Kidney glomerular epithelial cell (primary cell): ENCODE measurements around the gene MED16.
"Not testable (repeated sequence)": the region's sequence is repeated elsewhere in the genome, so short reads cannot be mapped to it uniquely, and the experiment has no call there.

ENCODE experiments used
- DNase-seq: peaks from one replicate; lab custom pipeline; 2025; lab: John Stamatoyannopoulos, UW

The MED16 gene

DNA sequence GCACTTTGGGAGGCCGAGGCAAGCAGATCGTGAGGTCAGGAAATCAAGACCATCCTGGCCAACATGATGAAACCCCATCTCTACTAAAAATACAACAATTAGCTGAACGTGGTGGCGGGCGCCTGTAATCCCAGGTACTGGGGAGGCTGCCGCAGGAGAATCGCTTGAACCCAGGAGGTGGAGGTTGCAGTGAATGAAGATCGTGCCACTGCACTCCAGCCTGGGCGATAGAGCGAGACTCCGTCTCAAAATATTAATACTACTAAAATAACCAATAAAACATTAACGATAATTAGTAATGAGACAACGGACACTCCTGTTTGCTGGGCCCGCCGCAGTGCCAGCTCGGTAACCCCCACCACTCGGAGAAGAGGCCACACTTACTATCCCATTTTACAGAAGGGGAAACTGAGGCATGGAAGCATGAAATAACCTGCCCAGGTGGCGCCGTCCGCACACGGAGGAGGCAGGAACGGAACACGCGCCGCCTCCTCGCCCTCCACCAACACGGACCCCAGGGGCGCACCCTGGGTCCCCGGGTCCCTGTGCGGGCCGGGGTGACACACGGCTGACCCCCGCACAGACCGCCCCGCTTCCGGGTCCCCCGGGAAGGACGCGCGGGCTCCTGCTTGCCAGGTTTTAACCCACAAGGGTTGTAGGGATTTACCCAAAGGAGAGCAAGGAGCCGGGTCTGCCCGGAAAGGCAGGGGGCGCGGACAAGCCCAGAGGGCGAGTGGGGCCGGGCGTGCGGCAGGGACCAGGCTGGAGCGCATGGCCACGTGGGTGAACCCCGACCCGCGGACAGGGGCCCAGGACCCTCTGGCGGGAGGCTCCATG lies 18.4 kb upstream of the MED16 start:
- no peak for DNase-seq

DNA sequence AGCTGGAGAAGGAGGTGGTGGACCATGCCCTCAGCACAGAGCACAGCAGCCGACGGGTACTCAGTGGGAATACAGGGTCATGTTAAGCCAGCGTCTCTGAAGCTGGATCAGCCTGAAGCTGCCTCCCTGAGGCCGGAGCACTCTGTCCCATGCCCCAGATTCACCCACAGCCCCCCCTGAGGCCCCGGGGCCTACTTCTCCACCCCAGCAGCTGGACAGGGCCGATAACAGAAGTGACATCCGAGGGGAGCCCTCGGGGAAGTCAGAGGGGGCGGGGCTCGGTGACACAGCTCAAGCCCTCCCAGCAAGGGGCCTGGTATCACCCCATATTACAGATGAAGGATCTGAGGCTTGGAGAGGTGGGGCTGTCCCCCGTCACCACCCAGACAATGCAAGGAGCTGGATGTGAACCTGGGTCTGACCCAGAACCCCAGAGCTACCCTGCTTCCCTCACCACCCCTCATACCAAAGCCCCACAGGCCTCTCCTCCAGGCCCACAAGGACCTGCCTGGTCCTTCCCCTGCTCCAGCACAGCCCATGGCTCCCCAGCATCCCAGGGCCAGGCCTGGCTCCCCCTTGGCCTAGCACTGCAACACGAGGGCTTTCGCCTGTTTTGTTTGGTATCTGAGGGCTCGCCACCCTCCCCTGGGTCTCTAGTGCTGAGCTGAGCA lies 14.3 kb upstream of the MED16 start:
- DNase-seq: no peak

DNA sequence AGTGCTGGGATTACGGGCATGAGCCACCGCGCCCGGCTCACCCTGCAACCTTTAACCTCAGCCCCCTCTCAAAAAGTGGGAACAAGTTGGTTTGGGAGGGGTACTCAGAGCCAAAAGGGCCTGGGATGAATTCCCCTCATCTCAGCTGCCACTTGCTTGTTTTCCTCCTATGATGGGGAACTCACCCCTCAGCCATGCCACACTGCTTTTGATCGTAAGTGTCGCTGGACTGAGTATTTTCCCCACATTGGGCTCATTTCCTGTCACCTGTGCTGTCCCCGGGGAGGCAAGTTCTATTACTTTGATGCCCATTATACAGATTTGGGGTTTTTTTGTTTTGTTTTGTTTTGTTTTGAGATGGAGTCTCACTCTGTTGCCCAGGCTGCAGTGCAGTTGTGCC lies 13.5 kb upstream of the MED16 start:
- no peak for DNase-seq

DNA sequence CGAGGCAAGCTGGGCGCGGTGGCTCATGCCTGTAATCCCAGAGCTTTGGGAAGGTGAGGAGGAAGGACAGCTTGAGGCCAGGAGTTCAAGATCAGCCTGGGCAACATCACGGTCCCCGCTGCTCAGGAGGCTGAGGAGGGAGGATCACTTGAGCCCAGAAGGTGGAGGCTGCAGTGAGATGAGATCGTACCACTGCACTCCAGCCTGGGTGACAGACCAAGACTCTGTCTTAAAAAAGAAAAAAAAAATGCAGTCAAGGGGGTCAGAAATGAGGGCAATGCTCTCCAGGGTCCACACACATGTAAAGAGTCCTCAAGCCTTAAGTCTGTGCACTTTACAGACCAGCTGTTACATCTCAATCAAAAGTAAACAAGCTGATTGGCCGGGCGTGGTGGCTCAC lies 11.6 kb upstream of the MED16 start:
- DNase-seq: no peak

DNA sequence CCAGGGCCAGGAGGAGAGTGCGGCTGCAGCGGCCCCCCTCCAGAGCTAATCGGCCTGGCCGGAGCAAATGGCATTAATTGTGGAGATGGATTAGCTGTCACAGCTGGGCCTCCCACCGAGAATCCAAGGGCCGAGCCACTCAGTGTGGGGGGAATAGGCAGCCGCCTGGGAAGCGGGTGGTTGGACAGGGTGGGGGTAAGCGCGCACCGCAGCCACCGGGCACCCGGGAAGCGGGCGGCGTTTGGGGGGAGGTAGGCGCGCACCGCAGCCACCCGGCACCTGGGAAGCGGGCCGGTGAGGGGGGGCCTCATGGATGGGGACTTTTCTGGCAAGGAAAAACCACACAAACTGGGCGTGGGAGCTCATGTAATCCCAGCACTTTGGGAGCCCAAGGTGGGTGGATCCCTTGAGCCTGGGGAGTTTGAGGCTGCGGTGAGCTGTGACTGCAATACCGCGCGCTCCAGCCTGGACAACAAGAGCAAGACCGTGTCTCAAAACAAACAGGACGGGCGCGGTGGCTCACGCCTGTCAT lies 10.3 kb upstream of the MED16 start:
- DNase-seq: no peak

DNA sequence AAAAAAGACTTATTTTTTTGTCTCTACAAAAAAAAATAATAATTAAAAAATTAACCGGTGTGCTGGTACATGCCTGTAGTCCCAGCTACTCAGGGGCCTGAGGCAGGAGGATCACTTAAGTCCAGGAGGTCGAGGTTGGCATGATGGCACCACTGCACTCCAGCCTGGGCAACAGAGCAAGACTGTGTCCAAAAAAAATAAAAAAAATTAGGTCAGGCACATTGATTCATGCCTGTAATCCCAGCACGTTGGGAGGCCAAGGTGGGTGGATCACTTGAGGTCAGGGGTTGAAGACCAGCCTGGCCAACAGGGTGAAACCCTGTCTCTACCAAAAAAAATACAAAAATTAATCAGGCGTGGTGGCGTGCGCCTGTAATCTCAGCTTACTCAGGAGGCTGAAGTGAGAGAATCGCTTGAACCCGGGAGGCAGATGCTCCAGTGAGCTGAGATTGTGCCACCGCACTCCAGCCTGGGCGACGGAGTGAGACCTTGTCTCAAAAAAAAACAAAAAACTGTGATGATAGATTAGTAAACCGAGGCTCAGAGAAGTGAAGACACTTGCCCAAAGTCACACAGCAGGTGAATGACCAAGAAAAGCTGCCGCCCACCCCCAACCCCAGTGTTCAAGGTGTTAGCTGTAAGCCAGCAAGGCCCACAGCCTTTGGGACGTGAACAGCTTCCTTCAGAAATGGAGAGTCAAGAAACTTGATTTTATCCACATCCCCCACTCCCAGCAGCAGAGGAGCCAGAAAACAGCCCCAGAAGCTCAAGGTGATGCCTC lies 9.6 kb upstream of the MED16 start:
- DNase-seq: no peak

DNA sequence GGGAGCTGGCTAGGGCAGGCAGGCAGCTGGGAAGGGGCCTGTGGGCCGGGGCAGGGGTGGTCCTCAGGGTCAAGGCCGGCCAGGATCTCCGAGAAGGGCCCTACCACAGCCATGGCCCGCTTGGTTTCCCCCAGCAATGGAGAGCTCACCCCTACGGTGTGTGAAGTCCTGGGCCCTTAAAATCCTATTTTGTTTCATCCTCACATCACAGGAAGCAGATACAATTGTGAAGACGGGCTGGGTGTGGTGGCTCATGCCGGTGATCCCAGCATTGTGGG lies 9.0 kb upstream of the MED16 start:
- no peak for DNase-seq

DNA sequence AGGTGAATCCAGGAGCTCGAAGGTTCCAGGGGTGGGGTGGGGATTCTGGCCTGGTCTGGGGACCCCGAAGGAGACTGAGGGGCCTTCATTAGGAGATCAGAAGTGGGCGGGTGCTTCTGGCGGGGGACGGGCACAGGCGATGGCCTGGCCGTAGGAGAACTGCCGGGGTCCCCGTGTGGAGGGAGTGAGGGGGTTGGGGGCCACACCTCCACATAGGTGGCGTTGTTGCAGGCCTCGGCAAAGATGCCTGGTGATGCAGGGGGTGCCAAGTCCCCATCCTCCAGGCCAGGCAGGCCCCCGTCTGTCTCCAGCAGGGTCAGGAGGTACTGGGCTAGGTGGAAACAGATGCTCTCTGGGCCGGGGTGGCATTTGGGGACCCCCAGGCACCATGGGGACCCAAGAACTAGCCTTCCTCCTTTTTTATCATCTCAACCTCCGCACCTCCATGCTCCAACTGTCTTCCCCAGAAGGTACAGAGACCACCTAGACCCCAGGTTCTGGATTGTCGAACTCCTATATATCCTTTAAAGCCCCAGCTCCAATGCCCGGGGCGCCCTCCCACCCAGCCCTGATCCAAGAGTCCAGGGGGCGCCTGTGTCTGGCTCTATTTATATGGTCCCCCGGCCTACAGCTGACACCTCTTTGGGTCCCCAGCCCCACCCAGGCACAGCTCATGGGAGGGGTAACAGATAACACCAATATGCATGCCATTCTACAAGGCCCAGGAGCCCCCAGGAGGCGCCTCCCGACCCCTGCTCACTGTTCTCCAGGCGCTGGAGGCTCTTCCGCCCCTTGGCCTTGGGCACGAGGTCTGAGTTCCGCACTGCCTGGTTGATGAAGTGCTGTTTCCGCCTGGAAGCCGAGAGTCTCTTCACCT lies 8.5 kb upstream of the MED16 start:
- no peak for DNase-seq

DNA sequence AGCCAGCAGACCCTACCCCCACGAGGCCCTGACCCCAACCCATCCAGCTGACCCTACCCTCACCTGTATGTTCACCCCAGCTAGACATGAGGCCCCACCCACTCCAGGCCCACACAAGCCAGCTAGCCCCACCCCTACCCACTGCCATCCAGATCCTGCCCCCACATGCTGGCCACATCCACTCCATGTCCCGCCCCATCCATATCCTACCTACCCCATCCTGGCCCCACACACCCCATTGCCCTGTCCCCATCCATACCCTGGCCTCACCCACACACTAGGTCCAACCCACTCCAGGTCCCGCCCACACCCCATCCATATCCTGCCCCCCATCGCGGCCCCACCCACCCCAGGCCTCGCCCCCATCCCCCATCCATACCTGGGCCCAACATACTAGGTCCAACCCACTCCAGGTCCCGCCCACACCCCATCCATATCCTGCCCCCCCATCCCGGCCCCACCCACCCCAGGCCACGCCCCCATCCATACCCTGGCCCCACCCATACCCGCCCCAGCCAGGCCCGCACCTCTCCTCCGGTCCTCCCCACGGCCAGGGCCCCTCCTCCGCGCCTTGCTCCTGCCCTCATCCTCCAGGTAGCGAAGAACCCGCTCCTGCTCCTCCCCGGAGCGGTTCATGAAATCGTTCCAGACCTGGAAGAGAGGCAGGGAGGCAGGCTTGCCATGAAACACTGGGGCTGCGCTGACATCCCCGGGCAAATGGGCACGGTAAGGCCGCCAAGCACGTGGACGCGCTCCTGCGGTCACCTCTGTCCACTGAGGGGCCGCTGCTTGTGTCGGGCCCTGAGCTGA lies 7.5 kb upstream of the MED16 start:
- DNase-seq: no peak

DNA sequence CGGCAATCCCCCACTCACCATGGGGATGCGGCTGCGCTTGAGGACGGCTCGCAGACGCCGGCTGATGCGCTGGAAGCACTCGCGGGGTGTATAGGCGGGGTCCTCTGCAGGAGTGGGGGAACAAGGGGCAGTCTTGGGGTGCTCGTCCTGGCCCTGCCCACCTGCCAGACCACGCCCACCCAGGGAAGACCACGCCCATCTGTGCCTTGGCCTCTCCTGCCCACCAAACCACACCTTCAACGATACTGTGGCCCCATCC lies 7.0 kb upstream of the MED16 start:
- no peak for DNase-seq

DNA sequence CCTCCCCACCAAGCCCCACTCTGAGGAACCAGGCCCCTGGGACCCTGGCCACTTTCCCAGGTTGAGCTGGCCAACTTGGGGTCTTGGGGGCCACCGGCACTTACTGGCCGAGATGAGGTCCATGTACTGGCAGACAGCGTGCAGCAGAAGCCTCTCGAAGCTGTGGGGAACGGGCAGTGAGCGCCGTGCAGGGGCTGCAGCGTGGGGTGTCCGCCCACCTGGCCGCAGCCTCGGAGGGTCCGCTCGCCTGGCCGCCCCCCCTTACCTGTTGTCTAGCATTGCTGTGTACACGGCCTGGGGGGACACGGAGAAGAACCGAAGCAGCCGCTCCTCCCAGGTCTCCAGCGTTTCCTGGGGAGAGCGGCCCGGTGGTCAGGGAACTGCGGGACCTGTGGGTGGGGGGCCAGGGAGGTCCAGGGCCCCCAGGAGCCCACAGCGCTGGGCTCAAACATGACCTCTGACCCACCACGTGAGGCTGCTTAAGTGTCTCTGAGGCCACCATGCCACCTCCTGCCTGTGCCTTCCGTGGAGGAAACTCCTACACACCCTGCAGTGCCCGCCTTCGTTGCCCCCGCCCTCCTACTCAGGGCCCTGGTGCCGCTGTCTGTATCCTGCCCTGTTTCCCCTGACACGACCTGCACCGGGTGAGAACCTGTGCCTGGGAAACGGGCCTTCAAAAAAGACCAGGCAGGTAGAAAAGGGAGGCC lies 6.5 kb upstream of the MED16 start:
- DNase-seq: no peak

DNA sequence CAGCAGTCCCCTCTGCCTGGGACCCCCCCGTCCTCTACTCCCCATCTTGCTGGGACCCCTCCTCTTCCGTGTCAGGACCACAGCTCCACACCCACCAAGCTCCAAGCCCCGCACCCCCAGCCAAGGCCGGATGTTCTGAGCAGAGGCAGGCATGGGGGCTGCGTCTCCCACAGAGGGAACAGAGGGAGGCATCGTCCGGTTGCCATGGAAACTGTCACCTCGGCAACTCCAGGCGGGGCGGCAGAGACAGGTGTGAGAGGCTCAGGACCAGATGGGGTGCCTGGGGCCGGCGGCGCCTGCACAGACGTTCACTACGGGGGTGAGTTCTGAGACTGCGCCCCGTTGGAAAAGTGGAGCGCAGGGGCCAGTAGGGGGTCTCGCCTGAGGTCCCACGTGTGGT lies 5.7 kb upstream of the MED16 start:
- no peak for DNase-seq

DNA sequence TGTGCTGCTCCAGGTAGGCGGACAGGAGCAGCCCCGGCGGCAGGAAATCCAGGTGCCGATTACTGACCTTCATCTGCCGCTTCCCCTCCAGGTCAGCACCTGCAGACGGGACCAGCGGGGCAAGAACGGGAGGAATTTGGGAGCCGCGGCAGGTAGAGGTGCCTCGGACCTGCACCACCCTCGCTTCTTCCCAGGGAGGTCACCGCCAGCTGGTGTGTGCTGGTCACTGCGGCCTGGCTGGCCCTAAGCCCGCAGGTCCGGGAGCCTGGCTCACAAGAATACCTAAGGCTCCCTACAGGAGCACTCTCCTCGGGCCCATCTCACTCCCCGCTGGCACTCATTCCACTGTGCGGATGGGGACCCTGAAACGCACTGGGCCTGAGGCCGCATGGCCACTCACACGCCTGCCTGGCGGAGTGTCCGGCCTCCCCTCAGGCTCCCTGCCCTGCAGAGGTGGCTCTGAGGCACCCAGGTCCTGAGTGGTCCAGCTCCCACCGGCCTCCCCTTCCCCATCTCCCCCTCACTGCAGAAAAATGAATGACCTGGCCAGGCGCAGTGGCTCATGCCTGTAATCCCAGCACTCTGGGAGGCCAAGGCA lies 4.6 kb upstream of the MED16 start:
- DNase-seq: no peak

DNA sequence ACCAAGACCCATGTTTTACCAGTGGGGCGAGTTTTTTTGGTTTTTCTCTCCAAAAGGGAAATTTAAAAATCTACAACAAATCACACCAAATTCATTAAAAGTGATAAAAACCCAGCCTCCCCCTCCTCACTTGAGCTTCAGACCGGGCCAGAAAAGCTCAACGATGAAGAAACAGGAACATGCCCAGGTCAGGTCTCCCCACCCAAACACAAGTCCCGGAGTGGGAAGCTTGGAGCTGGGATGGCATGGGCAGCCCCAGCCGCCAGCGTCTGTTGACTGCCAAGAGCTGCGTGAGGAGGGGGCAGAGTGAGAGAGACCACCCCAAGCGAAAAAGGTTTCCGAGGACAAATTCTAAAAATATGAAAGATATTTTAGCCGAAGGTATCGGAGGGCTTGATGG lies 4.0 kb upstream of the MED16 start:
- no peak for DNase-seq

DNA sequence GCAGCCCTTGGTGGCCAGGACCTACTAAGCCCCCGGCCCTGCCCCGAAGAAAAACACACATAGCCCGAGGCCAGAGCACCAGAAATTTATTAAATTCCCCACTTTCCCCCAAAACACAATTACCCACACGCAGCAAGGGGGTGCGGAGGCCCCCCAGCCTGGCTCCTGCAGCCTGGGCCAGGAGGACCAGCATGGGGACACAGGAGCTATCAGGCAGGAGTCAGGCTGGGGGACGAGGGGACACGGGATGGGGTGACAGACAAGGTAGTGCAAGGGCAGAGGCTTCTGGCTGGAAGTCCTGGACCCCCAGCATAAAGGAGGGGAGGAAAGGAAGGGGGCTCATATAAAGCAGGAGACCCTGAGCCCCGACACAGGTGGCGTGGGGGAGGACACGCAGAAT lies 3.4 kb upstream of the MED16 start:
- no peak for DNase-seq

DNA sequence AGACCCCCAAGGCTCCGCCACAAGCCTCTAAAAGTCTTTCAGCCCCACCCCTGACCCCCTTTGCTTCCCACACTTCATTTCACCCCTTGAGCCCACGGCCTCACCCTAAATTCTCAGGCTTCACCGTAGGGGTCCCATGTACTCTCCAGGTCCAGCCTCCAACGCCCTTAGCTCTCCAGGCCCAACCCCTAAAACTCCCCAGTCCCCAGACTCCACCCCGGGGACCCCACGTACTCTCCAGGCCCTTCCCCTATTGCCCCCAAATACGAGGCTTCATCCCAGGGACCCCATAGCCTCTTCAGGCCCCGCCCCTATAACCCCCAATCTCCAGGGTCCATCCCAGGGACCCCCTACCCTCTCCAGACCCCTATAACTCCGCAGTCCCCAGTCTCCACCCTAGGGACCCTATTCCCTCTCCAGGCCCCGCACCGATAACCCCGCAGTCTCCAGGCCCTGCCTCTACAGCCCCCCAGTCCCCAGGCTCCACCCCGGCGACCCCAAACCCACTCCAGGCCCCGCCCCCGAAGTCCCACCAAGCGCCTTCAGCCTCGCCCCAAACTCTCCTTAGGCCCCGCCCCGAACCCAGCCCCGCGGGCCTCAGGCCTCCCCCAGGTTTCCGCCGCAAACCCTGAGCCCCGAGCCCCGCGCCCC lies 619 bp downstream of the MED16 start:
- no peak for DNase-seq

DNA sequence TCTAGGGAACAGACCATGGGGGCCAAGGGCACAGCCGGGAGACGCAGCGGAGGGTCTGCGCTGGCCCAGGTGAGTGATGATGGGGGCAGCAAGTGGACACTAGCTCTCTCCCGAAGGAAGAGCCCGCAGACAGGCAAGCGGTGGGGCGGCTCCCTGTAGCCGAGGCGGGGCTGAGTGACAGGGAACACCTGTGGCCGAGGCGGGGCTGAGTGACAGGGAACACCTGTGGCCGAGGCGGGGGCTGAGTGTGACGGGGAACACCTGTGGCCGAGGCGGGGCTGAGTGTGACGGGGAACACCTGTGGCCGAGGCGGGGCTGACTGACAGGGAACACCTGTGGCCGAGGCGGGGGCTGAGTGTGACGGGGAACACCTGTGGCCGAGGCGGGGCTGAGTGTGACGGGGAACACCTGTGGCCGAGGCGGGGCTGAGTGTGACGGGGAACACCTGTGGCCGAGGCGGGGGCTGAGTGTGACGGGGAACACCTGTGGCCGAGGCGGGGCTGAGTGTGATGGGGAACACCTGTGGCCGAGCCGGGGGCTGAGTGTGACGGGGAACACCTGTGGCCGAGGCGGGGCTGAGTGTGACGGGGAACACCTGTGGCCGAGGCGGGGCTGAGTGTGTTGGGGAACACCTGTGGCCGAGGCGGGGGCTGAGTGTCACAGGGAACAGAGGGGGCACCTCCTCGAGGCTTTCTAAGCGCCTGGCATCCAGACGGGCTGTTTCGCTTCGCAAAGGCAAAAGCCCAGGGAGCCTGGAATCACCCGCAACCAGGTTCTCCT lies 1.4 kb downstream of the MED16 start:
- not testable (repeated sequence) for DNase-seq

DNA sequence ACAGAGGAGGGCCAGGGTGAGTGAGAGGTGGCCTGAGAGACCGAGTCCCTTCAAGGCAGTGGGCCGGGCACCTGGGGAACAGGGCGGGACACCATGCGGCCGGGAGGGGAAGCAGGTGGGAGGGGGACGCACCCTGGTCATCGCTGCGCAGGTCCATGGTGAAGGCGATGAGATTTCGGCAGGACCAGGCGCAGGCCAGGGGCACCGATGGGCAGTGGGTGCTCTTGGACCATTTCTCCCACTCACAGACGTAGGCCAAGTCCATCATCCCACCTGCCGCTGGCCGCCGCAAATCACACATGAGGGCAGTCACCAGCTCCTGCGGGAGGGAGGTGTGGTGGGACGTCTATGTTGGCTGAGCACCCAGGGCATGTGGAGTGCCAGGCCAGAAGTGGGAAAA lies 2.2 kb downstream of the MED16 start:
- DNase-seq: no peak

DNA sequence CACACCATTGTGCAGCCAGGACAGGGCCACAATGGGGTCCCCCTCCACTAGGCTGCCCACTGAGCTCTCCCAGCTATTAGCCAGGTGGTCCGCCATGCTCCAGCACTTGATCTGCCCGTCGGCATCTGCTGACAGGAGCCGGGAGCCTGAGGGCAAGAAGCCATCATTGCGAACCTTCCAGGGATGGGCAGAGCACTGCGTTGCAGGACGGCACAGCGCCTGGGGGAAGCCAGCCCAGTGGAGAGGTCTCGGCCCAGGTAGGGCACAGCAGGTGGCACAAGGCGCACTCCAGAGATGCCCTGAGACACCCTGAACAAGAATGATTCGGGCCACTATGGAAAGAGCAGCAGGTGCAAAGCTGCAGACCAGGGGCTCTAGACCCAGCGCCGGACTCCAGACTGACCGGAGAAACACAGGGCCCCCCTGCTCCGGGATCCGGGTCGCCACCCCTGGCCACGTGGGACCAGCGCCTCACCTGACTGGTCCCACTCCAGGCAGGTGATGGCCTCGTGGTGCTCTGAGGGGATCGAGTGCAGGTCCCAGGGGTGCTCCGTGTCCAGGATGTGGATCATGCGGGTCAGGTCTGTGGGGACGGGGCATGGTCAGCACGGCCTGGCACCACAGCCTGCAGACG lies 3.2 kb downstream of the MED16 start:
- DNase-seq: no peak
